COLO829 (cell line): ENCODE measurements around the gene N4BP3.
"Not testable (repeated sequence)": the region's sequence is repeated elsewhere in the genome, so short reads cannot be mapped to it uniquely, and the experiment has no call there.

ENCODE experiments used
- DNase-seq: peaks from one replicate; pipeline ENCODE4 v3.0.0; 2012; ENCODE audit warnings: low spot score

Gene N4BP3, protein sequence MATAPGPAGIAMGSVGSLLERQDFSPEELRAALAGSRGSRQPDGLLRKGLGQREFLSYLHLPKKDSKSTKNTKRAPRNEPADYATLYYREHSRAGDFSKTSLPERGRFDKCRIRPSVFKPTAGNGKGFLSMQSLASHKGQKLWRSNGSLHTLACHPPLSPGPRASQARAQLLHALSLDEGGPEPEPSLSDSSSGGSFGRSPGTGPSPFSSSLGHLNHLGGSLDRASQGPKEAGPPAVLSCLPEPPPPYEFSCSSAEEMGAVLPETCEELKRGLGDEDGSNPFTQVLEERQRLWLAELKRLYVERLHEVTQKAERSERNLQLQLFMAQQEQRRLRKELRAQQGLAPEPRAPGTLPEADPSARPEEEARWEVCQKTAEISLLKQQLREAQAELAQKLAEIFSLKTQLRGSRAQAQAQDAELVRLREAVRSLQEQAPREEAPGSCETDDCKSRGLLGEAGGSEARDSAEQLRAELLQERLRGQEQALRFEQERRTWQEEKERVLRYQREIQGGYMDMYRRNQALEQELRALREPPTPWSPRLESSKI

DNA sequence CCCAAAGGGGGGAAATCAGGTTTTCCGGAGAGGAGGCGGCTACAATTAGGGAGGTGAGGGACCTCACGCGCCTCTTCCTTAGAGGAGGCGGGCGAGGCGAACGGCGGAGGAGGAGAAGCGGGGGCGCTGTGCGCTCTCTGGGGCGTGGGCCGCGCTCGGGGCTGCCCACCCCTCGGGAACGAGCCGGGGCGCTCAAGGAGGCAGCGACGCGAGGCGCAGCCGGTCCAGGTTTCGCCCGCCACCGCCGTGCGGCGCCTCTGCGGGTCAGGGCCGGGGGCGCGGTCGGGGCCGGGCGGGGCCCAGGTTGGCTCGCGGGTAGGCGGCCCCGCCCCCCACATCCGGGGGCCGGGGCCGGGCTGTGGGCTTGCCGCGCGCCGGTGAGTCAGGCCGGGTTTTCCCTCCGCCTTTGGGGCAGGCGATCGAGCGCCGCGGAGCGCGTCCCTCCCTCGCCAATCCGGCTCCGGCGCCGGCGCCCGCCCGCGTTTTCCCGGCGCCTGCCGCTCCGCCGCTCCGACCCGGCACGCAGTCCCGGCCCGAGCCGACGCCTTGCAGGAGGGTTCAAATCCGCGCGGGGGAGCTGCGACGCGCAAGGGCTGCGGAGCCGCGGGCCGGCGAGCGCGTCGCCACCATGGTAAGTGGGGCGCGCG lies at the start of gene N4BP3:
TSS of gene N4BP3 (plus strand) at position 392 of the 647 bp plus-strand sequence. CDS start 6,052 bp downstream, outside the sequence.
- no peak for DNase-seq

DNA sequence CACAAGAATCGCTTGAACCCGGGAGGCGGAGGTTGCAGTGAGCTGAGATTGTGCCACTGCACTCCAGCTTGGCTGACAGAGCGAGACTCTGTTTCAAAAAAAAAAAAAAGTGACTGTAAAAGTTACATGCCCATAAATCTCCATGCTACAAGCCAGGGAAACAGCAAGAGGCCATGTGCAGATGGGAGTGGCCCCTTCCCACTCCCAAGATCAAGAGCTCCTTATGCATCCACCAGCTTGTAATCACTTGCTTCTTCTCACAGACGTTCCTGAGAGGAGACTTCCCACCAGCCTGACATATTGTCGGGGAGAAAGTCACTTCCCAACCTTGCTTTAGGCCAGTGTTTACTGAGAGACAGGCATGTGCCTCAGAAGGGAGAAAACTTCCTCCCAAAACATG lies 45.6 kb upstream of the N4BP3 start:
- no peak for DNase-seq

DNA sequence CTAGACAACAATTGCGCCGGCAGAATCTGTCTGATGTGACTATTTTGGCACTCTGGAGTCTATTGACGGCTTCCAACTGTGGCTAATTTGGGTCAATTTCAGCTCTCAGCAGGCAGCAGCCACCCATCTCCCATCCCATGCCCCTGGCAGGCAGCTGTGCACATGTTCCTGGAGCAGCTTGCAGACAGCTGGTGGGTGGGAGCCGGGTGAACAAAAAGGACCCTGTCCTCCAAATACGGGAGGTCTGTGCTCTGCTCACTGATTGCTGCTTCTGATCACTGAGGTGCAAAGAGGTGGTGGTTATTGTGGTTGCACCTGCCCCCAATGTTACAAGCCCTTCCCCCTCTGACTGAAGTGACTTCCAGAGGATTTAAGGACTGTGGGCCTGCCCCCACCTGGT lies 45.0 kb upstream of the N4BP3 start:
- DNase-seq = no peak

DNA sequence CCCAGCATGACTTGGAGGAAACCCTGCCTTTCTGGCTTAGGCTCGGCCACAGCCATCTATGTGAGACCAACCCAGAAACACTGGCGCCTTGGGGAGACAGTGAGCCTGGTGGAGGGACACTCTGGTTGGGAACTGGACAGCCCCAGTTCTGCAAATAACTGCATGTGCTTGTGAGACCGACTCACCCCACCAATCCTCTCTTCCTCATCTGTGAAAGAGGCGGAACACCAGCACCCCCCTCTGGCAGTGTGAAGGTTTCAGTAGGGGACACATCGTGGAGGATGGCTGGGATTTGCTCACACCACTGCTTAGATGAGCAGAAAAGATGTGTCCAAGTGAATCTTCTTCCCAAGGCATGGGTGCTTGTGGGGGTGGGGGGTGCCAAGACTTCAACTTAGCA lies 43.4 kb upstream of the N4BP3 start:
- DNase-seq = no peak

DNA sequence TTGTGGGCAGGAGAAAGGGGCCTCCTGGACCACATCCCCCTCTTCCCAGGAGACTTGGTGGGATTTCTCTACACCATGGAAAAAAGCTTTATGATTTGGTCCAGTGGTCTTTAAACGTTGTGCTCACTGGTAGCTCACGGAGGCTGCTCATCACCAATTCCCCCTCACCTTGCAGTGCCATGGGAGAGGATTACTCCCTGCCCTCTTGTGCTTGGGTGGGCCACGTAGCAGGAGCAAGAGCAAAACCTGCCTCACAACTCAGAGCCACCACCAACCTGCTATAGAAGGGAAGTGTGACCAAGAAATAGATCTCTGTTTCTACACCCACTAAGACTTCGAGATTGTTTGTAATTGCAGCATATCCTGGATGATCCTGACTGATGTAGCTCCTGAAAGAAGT lies 42.2 kb upstream of the N4BP3 start:
- DNase-seq = no peak

DNA sequence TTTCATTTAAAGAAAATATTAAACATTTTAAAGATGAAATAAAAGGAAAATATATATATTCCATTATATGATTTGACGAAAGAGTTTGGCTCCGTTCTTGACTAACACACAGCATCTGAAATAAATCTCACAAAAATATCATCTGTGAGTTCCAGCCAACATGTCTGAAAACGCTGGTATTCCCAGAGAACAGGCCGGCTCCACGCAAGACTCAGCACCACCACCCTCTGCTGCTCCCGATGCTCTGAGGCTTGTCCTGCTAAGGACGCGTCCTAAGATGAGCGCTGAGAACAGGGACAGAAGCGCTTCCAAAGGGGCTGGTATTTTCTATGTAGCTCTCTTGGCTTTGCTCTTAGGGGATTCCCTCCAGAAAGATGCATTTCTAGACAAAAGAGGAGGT lies 40.6 kb upstream of the N4BP3 start:
- DNase-seq = no peak

DNA sequence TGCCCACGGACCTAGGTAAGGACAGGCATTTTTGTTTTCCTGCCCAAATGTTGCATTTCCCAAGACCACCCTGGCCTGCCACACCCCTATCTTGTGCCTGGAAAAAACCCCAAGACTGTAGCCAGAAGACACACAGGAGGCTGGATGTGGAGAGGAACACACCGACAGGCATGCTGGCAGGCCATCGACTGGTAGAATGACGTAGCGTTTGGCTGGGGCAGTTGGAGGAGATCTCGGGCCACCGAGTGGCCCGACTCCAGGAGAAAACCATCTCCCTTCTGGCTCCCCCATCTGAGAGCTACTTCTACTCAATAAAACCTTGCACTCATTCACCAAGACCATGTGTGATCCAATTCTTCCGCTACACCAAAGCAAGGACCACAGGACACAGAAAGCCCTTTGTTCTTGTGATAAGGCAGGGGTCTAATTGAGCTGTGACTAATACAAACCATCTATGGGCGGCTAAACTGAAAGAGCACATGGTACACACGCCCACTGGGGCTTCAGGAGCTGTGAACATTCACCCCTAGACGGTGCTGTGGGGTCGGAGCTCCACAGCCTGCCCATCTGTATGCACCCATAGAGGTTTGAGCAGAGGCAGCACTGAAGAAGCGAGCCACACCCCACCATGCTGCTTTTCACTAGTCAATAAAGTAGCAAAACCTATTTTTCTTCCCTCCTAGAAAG lies 38.9 kb upstream of the N4BP3 start:
- DNase-seq = peak; percentile 91

DNA sequence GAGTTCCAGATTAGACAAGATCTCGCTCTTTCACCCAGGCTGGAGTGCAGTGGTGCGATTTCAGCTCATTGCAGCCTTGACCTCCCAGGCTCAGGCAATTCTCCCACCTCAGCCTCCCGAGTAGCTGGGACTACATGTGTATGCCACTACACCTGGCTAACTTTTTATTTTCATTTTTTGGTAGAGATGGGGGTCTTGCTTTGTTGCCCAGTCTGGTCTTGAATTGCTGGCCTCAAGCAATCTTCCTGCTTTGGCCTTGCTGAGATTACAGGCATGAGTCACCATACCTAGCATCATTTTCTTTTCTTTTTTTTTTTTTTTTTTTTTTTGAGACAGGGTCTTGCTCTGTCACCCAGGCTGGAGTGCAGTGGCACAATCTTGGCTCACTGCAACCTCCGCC lies 36.4 kb upstream of the N4BP3 start:
- DNase-seq = not testable (repeated sequence)

DNA sequence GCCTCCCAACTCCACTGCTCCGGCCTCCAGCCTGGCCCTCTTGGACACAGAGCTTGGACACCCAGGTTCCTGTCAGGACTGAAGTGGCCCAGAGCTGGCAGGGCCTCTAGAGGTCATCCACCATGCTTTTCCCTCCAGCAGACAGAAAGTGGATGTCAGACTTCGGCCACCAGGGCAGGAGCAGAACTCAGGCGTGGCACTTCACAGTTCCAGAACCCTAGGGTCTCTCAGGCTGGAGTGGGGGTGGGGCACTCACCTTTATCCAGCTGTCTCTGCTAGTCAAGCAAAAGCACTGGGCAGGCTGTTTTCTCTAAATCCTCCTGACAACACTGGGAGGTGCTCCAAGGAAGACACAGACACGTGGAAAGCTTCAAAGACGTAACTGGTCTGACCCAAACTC lies 35.6 kb upstream of the N4BP3 start:
- no peak for DNase-seq

DNA sequence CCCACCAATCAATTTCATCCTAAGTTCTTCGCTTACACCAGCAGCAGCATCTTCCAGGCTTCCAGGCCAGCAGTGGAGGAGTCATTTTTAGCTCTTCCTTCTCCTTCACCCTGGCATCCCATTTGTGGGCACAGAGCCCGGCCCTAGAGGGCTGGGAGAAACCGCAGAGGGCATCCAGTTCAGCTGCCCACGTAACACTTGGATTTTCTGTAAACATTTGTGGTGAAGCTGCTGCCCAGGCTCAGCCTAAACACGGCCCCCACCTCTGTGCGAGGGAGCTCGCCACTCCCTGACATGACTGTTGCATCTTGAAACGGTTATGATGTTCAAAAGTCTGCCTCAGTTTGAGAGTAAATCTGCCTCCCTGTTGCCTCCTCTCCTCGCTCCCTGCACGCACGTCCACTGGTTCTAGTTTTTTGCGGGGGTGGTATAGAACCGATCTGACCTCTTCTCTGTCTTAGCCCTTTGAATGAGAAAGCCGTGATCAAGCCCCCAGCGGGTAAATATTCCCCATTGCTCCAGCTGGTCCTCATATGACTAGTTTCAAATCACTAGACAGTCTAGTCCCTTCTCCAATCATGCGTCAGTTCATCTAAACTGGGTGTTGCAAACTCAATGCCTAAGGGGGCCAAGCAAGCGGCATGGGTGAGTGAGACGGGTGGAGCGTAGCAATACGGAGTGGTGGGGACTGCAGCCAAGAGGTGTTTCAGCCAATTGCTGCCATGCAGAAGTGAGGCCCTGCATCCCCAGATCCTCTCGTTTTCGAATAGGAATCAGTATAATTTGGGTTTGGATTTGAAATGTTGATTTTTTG lies 34.9 kb upstream of the N4BP3 start:
- DNase-seq = peak; percentile 47

DNA sequence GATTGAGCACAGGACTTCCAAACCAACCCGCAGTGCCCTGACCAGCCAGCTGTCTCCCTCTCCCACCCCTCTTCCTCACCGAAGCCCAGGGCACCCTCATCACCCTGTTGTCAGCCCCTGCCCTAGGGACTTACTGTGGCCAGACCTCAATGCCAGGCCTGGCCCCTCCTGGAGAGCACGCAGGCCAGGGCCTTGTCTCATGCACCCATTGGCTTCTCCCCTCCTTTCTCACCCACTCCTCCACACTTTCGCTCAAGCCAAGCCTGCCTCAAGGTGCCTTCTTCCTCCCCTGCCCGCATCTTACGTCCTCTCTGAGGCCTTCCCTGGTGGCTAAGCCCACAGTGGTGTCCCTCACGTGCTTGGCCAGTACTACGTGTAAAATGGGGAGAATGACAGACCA lies 33.3 kb upstream of the N4BP3 start:
- no peak for DNase-seq

DNA sequence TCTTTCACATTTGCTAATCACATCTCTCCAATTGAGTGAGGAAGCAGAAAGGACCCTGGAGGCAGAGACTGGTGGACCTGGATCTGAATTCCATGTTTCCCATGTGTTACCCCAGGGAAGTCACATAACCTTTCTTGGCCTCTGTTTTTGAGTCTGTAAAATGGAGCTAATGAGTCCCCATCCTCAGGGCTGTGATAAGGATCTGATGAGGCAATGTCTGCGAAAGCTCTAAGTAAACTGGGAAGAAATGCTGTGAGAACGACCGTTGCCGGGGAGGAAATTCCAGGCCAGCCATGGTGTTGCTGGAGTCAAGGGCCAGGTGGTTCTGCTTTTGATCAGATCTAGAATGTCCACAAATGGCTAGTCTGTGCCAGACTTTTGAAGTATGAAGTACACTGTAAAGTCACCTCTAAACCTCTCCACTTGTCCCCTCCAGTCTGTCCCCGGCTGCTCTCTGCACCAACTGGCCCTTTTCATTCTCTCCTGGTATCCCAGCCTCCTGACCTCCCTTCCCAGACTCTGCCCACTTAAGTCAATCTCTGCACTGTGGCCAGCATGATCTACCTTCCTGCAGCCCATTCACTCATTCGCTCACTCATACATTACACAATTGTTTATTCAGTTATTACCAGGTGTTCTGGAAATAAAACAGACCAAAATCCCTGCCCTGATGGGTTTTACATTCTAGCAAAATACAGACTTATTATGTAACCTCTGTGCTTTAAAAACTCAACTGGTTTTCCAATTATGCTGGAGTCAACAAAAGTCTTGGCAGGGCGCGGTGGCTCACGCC lies 32.5 kb upstream of the N4BP3 start:
- DNase-seq = no peak

DNA sequence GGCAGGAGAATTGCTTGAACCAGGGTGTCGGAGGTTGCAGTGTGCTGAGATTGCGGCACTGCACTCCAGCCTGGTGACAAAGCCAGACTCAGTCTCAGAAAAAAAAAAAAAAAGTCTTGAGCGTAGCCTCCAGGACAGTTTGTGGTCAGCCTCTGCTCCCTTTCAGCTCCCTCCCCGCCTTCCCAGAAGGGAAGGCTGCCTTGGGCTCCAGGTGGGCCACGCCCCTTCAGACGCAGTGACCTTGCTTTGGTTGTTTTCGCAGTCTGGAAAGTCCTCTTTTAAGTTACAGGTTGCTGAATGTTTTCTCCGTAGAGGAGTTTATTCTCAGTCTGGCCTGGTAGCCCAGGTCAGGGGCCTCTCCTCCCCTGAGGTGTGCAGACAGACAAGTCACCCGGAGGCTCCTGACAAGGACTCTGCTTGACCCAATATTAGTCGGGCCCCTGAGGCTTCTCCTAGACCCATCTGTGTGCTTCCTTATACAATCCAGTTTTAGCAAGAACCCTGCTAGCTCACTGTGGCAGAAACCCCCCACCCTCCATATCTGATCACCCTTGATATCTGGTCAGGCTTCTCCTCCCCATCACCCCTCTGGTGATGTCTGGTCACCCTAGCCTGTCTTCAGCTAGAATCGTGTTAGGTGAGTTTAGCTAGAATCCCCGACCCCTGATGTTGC lies 31.6 kb upstream of the N4BP3 start:
- no peak for DNase-seq

DNA sequence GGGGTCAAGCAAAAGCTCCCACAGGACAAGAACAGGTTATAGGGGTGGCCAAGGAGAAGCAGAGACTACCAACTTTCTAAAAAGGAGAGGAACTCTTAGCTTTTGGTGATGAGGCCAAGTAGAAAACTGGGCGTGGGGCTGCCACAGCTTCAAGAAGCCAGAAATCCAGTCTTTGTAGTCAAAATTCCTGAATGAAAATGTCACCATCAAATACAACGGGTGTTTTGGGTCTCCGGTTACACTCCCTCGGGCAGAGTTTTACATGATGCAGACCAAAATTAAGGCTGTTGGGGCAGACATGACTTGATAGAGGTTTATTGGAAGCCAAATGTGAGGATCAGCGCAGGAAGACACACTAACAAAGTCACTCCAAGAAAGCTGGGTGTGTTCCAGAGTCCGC lies 29.4 kb upstream of the N4BP3 start:
- no peak for DNase-seq

DNA sequence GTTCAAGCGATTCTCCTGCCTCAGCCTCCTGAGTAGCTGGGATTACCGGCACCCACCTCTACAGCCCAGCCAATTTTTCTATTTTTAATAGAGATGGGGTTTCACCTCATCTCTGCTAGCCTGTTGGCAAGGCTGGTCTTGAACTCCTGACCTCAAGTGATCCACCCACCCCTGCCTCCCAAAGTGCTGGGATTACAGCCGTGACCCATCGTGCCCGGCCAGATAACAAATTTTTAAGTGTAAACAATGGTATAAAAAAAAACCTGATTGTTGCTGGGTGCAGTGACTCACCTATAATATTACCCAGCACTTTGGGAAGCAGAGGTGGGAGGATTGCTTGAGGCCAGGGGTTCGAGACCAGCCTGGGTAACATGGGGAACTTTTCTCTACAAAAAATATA lies 28.0 kb upstream of the N4BP3 start:
- no peak for DNase-seq

DNA sequence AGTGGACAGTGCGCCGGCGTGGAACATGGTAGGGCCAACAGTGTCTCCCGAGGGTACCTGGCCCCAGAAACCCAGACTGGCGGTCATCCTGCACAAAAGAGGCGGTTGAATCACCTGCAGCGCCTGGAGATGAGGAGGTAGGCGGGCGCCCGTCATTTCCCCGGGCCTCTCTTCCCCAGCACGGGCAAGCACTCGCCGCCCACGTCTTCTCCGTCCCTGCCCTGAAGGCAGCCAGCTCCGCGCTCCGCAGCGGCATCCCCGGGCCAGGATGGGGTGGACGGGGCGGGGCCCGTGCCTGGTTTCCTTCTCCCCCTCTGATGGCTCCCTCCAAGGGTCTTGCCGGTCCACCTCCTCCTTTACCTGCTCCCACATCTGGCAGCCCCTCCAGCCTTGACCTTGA lies 27.1 kb upstream of the N4BP3 start:
- no peak for DNase-seq

DNA sequence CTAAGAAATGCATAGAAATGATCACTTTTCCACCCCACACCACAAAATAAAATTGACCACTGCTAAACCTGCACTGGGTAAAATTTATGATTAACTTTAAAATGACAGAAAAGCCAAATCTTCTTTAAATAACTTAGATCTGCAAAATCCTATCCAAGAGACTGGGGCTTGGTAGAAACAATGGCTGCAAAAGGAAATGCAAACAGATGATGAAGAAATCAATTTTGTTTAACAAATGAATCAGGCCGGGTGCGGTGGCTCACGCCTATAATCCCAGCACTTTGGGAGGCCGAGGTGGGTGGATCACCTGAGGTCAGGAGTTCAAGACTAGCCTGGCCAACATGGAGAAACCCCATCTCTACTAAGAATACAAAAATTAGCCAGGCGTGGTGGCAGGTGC lies 26.1 kb upstream of the N4BP3 start:
- not testable (repeated sequence) for DNase-seq

DNA sequence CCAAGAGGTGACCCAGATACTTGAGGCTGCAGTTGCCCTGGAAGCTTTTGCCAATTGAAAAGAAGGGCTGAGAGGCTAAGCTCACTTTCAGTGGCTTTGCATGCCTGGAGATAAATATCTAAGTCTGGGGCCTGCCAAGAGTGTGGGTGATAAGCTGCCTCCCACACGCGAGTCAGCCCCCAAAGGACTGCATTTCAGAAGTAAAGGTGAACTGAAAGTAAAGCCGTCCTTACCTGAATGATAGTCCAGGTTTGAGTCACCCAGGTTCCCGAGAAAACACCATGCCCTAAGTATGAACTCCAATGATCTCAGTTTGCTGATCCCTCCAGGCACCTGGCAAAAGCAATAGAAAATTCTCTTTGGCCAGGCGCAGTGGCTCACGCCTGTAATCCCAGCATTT lies 22.5 kb upstream of the N4BP3 start:
- DNase-seq = no peak

DNA sequence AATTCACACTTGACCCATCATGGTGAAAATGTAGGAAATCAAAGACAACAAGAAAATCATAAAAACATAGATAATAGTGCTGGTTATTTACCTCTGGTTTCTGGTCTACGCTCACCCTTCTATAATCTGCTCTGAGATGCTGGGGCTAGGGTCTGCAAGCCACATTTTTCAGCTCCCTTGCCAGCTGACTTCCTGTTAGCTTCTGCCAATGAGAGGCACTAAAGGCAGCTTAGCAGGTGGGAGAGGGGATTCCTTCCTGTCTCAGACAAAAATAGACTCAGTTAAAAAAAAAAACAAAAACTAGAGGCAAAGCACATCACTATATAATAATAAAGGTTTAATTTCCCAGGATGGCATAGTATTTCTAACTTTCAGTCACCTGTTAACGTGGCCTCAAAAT lies 20.2 kb upstream of the N4BP3 start:
- DNase-seq = no peak

DNA sequence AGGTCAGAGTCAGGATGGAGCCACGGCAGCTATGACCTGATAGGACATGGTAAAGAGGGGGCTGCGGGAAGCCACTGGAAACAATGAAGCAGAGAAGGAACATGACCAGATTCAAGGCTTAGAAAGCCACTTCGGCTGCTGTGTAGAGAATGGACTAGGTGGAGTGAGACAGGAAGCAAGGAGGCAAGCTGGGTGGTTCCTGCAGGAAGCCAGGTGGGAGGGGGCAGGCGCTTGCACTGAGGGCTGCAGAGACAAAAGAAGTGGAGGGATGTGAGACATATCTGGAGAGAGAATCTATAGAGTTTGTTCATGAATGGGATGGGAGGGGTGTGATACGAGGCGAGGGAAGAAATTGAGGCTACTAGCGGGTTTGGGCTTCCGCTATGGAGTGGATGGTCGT lies 19.0 kb upstream of the N4BP3 start:
- no peak for DNase-seq

DNA sequence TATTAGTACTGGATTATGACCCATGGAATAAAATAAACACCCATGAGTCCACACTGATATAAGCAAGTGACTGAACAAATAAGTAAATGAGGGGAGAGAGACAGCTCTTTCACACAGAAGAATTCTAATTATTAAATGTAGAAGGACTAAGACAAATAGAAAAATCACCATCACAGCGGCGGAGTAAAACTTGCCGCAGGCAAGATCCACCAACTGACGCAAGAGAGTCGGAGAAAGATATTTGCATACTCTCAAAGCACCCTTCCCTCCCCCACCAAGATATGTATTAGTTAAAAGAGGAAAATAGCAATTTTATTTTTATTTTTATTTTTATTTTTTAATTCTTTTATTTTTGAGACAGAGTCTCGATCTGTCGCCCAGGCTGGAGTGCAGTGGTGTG lies 14.6 kb upstream of the N4BP3 start:
- no peak for DNase-seq
